HEK293T (cell line): Measurements from ENCODE around the gene C10orf95.

Experiments used
- ARNT ChIP-seq: fragments of 450-650 bp; IDR thresholded peaks from 2 replicates; pipeline ENCODE4 v1.6.1; 2017; ENCODE audit warnings: mild to moderate bottlenecking
- BHLHE40 ChIP-seq: fragments of 450-650 bp; IDR thresholded peaks from 2 replicates; pipeline ENCODE4 v1.6.1; 2016; ENCODE audit warnings: mild to moderate bottlenecking, moderate library complexity, borderline replicate concordance
- CTBP1 ChIP-seq: fragments of 450-650 bp; IDR thresholded peaks from 2 replicates; pipeline ENCODE4 v1.6.1; 2016; ENCODE audit warnings: borderline replicate concordance
- ELF4 ChIP-seq: fragments of 450-650 bp; IDR thresholded peaks from 2 replicates; pipeline ENCODE4 v1.6.1; 2017; ENCODE audit warnings: antibody characterized with exemption
- FOXA1 ChIP-seq: fragments of 450-650 bp; IDR thresholded peaks from 2 replicates; pipeline ENCODE4 v1.6.1; 2016; ENCODE audit warnings: mild to moderate bottlenecking
- FOXK2 ChIP-seq: fragments of 450-650 bp; IDR thresholded peaks from 2 replicates; pipeline ENCODE4 v1.6.1; 2016; ENCODE audit warnings: mild to moderate bottlenecking
- FOXM1 ChIP-seq: fragments of 450-650 bp; IDR thresholded peaks from 2 replicates; pipeline ENCODE4 v1.6.1; 2017; ENCODE audit warnings: mild to moderate bottlenecking, borderline replicate concordance
- HDGF ChIP-seq: fragments of 450-650 bp; IDR thresholded peaks from 2 replicates; pipeline ENCODE4 v1.6.1; 2017; ENCODE audit warnings: antibody characterized with exemption, borderline replicate concordance
- LEF1 ChIP-seq: fragments of 450-650 bp; IDR thresholded peaks from 2 replicates; pipeline ENCODE4 v1.6.1; 2017; ENCODE audit warnings: mild to moderate bottlenecking, borderline replicate concordance
- NFRKB ChIP-seq: fragments of 450-650 bp; IDR thresholded peaks from 2 replicates; pipeline ENCODE4 v1.6.1; 2016; ENCODE audit warnings: mild to moderate bottlenecking, moderate library complexity
- SP1 ChIP-seq: fragments of 450-650 bp; IDR thresholded peaks from 2 replicates; pipeline ENCODE4 v1.6.1; 2017
- SUZ12 ChIP-seq: fragments of 450-650 bp; IDR thresholded peaks from 2 replicates; pipeline ENCODE4 v1.6.1; 2016; ENCODE audit warnings: mild to moderate bottlenecking
- TF ChIP-seq, protein P1 (sequence below): fragments of 450-650 bp; IDR thresholded peaks from 2 replicates; pipeline ENCODE4 v1.6.1; 2016

- TF ChIP-seq FOXK2 (no peak), FOXM1 (no peak), SP1 (no peak), ELF4 (no peak), ARNT (no peak), CTBP1 (no peak), BHLHE40 (no peak), SUZ12 (no peak), NFRKB (no peak), LEF1 (no peak), HDGF (no peak), FOXA1 (no peak)
- TF ChIP-seq, protein P1, sequence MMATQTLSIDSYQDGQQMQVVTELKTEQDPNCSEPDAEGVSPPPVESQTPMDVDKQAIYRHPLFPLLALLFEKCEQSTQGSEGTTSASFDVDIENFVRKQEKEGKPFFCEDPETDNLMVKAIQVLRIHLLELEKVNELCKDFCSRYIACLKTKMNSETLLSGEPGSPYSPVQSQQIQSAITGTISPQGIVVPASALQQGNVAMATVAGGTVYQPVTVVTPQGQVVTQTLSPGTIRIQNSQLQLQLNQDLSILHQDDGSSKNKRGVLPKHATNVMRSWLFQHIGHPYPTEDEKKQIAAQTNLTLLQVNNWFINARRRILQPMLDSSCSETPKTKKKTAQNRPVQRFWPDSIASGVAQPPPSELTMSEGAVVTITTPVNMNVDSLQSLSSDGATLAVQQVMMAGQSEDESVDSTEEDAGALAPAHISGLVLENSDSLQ, result no peak
These were observed 7.3 kb upstream of the C10orf95 start for GRCh38 chr10:102458656-102459055.
